Tibial nerve (tissue), 3 donors: ENCODE results near the gene UFSP2.

ENCODE experiments used
- CTCF ChIP-seq, 5 experiments: fragments of 200-600 bp in 3 of 5; fragments of 450-650 bp in 2 of 5; sonication (generic) in 3 of 5; IDR thresholded peaks; one replicate each; pipeline ENCODE4 v1.5.1; 2016 to 2019; ENCODE audit warnings: antibody characterized with exemption in 5 of 5, mild to moderate bottlenecking in 3 of 5, moderate library complexity in 2 of 5
- POLR2A ChIP-seq, 2 donors: fragments of 450-650 bp; IDR thresholded peaks; one replicate each; pipeline ENCODE4 v1.6.1; 2017; ENCODE audit warnings: antibody characterized with exemption in 2 of 2, mild to moderate bottlenecking in 2 of 2, moderate library complexity in 2 of 2

GRCh38 chr4:185424905-185425646 is 688 bp downstream of the UFSP2 start:
- TF ChIP-seq CTCF (IDR thresholded peaks at IDR 0.05) (no peak), POLR2A (IDR thresholded peaks at IDR 0.05) (no peak)
